HG03135 (cell line): ENCODE measurements around the gene MXD3.
"Not testable (repeated sequence)": the region's sequence is repeated elsewhere in the genome, so short reads cannot be mapped to it uniquely, and the experiment has no call there.

Source experiments
- ATAC-seq: cut with Tn5 transposase; IDR thresholded peaks from one replicate; pipeline ENCODE4 v1.9.1; 2021; ENCODE audit warnings: mild to moderate bottlenecking, moderate library complexity; ENCODE audit not compliant: unreplicated experiment

The MXD3 gene

GRCh38 chr5:177270653-177271052 lies 41.0 kb downstream of the MXD3 start:
- no peak for ATAC-seq

DNA sequence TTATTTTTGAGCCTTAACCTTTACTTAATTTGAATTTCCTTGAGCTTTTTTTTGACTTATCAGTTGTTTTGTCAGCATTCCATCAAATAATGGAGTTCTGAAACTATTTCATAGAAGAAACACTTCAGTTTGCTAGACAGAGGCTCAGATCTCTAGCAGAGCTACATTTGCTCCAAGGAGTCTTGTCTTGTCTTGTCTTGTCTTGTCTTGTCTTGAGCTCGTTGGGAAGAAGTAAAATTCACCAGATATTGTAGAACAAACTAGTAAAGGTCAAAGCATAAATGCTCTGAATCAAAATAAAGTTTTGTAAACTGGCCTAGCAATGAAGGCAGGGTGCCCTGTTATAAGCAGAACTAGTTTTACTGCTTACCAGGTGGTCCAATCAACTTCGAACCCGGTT lies 41.7 kb downstream of the MXD3 start:
- ATAC-seq: no peak

- ATAC-seq: no peak
Measured at GRCh38 chr5:177269232-177269895, 42.3 kb downstream of the MXD3 start.

DNA sequence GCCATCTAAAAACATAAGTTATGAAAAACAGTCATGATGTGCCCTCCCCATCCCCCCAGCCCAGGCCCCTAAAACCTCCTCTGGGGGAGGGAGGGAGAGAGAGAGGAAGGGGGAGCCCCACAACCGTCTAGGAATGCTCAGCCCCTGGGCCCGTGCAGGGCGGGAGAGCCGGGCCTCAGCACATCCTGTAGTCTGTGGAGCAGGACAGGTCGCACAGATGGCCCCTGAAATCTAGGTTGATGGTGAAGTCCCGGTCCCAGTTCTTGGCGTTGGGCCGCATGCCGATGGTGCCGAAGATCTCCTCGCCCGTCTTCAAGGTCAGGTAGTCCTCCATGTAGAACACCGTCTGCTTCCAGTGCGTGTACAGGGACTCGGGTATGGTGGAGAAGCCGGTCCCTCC lies 46.3 kb downstream of the MXD3 start:
- ATAC-seq: no peak

GRCh38 chr5:177264178-177264577 lies 47.5 kb downstream of the MXD3 start:
- ATAC-seq: no peak

- no peak for ATAC-seq
Measured at GRCh38 chr5:177261510-177261909, 50.2 kb downstream of the MXD3 start.

GRCh38 chr5:177260961-177261360 lies 50.7 kb downstream of the MXD3 start:
- ATAC-seq: no peak

DNA sequence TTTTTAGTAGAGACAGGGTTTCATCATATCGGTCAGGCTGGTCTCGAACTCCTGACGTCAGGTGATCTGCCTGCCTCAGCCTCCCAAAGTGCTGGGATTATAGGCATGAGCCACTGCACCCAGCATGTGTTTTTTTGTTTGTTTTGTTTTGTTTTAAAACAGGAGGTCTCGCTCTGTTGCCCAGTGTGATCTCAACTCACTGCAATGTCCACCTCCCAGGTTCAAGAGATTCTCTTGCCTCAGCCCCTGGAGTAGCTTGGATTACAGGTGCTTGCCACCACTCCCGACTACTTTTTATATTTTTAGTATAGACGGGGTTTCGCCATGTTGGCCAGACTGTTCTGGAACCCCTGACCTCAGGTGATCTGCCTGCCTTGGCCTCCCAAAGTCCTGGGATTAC lies 53.0 kb downstream of the MXD3 start:
- ATAC-seq: not testable (repeated sequence)
